GM12892 (cell line): ENCODE data around the gene SPPL2C.

Experiments used
- POLR2A ChIP-seq: IDR thresholded peaks from 2 replicates; pipeline ENCODE4 v1.6.1; 2011; ENCODE audit warnings: low read depth, low read length, control low read depth
- POLR2AphosphoS5 ChIP-seq: IDR thresholded peaks from 2 replicates; pipeline ENCODE4 v1.6.1; 2011; ENCODE audit warnings: low read depth, low read length, control low read depth
- TAF1 ChIP-seq: IDR thresholded peaks from 2 replicates; pipeline ENCODE4 v1.6.1; 2011; ENCODE audit warnings: low read depth, mild to moderate bottlenecking, control low read depth, low read length, borderline replicate concordance

GRCh38 chr17:45838751-45839295, 5.9 kb upstream of the SPPL2C start:
- TF ChIP-seq POLR2A (no peak), TAF1 (no peak), POLR2AphosphoS5 (no peak)
